Thyroid gland (tissue), 4 donors: ENCODE data around the gene STAT3.

Experiments used
- CTCF ChIP-seq, 6 experiments: fragments of 200-600 bp in 3 of 6; fragments of 450-650 bp in 3 of 6; sonication (generic) in 3 of 6; IDR thresholded peaks; one replicate each; pipeline ENCODE4 v1.5.1; 2016 to 2019; ENCODE audit warnings: antibody characterized with exemption in 6 of 6, mild to moderate bottlenecking in 2 of 6, inconsistent platforms in 1 of 6, moderate library complexity in 1 of 6
- POLR2A ChIP-seq, 2 donors: fragments of 450-650 bp; IDR thresholded peaks; one replicate each; pipeline ENCODE4 v1.6.1; 2017; ENCODE audit warnings: antibody characterized with exemption in 2 of 2, mild to moderate bottlenecking in 2 of 2, moderate library complexity in 1 of 2

- TF ChIP-seq POLR2A (IDR thresholded peaks at IDR 0.05) (no peak), CTCF (IDR thresholded peaks at IDR 0.05) (no peak)
Measured at GRCh38 chr17:42301022-42301421, 87.2 kb downstream of the STAT3 start.
